ENCODE data around the gene ARL10.

ARL10 gene, protein sequence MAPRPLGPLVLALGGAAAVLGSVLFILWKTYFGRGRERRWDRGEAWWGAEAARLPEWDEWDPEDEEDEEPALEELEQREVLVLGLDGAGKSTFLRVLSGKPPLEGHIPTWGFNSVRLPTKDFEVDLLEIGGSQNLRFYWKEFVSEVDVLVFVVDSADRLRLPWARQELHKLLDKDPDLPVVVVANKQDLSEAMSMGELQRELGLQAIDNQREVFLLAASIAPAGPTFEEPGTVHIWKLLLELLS

DNA sequence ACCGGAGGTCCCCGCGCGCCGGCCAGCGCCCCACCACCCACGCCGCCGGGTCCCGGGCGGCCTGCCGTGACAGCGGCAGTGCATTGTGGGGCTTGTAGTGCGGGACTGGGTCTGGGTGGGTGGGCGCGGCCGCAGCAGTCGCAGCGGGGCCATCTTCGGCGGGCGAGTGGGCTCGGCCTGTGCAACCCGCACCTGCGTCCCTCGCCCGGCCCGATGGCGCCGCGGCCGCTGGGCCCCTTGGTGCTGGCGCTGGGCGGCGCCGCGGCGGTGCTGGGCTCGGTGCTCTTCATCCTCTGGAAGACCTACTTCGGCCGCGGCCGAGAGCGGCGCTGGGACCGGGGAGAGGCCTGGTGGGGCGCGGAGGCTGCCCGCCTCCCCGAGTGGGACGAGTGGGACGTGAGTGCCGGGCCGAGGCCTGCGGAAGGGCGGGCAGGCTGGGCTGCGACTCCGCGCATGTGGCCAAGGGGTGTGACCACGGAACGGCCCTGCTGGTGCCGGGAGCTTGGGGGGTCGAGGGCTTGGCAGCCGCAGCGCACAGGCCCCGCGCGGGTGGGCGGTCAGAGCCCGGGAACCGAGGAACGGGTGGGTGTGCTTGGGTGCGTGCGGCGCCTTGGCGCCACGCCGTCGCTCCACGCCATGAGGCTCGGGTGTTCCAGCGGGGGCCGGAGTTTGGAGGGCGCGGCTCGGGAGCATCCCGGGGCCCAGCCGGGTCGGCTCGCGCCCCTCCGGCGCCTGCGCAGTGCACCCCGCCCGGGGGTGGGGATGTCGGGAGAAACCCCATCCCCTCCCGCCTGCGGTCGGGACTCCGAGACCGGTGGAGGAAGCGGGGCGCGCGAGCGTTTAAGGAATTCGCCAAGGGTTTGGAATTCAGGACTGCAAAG lies at the start of gene ARL10:
TSS of gene ARL10 (plus strand) at position 137 of the 881 bp plus-strand sequence. CDS start at position 214, 77 bp downstream.
- peak; percentile 77 for DNase-seq

DNA sequence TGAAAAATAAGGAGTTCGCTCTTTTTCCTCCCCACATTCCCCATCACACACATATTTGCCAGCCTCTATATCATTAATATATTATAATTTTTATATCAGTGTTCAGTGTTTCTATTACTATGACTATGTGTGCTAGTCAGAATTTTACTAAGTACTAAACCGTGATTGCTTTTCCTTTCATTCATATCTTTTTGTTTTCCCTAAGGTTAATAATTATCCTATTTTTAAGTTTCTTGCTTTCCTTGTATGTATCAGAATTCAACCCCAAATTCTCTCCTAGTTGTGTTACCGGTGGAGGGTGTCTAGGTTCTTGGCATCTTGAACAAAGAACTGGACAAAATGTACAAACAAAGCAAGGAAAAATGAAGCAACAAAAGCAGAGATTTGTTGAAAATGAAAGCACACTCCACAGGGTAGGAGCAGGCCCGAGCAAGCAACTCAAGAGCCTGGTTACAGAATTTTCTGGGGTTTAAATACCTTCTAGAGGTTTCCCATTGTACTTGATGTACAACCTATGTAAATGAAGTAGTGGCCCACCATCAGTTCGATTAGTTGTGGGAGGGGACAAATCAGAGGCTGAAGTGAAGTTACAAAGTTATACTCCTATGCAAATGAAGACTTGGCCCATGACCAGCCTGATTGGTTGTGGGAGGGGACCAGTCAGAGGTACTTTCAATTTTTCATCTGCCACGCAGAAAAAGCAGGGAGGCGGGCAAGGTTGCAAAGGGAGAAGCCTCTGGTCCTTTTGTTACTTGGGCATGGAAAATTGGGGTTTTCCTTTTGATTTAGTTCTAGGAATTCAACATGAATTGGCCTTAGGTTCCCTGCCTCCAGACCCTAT lies 47.5 kb upstream of the ARL10 start:
- DNase-seq: no peak

DNA sequence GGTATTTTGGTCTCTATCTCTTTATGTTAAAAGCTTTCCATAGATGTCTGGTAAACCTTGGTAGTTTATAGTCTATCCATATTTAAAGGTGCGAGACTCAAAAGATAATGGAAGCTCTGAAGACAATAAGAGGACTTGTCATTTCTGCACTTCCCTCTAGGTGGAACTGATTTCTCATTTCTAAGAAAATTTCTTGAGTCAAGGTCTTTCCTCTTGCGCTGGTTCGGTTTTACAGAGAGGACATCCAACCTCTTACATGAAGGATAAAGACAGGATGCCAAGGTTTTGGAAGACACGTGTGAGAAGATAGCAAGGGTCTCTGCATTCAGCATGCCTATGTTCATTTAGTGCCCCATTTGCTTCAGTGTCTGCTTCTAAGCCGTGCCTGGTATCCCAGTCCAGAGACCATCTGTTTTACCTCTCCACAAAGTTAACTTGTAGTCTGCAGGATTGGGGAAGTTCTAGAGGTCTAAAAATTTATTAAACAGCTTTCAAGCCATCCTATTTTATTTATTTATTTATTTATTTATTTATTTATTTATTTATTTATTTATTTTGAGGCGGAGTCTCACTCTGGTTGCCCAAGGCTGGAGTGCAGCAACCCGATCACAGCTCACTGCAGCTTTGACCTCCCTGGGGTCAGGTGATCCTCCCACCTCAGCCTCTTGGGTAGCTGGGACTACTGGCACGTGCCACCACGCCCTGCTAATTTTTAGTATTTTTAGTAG lies 45.3 kb upstream of the ARL10 start:
- no peak for DNase-seq

DNA sequence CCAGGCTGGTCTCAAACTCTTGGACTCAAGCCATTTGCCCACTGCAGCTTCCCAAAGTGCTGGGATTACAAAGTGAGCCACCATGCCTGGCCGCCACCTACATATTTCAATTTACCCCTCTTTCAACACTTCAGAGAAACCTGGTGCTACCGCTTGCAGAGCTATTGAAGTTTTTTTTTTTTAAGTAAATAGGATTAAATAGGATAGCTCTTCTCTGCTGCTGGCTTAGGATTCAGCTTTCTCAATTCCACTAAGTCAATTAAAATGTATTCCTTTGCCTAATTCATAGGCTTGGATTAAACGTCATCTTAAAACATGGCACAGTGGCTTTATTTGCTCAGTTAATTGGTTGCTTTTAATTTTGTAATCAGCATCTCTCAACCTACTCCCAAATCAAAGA lies 44.7 kb upstream of the ARL10 start:
- no peak for DNase-seq

DNA sequence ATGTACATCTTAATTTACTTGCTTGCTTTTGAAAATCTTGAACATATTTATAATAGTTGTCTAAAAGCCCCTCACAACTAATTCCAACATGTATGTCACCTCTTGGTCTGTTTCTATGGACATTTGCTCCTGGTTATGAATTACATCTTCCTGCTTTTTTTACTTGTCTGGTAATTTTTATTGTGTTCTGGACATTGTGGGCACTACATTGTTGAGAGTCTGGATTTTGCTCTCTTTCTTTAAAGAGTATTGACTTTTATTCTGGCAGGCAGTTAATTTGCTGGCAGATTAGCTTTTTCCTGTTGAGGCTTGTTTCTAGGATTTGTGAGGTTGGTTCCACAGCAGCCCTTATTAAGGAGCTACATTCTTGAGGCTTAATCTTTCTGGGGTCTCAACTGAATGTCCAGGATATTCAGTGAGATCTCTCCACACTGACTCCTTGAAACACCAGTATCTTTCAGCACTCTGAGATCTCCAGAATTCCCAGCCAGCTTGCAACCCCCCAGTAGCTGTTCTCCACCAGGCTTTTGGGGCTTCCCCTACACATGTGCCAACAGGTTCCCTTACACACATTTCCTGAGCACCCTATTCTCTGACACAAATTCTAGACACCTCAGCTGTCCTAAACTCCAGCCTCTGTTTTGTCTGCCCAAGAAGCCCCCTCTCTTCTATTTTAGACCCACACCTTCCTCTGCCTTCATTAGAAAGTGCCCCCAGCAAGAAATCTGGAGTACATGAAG lies 31.1 kb upstream of the ARL10 start:
- no peak for DNase-seq

DNA sequence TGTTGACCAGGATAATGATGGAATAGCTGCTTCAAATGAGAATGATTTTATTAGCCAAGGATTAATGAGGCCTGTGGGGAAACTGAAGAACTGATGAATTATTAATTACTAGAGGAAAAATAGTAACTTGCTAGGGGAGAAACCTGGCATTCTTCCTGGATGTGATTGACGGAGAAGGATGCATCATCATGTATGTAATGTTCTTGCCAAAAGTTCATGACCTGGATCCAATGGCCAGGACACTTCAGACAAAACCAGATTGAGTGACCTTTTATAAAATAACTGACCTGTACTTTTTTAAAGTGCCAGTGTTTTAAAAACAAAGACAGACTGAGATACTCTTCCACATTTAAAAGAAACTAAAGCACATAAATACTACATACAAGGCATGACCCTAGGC lies 27.4 kb upstream of the ARL10 start:
- no peak for DNase-seq

DNA sequence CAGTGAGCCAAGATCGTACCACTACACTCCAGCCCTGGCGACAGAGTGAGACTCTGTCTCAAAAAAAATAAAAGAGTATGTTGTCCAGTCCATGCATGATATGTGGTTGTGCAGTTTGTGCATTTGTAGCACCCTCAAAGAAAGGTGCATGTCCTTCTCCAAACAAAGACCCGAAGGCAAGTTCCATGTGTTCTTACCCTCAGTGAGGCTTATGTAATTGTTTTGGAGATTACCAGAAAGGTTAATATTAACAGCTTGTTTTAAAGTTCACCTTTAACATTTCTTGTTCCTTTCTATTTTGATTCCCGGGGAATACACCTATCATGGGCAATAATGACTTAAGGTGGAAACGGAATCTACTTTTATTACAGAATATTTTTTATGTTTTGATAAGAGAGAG lies 26.0 kb upstream of the ARL10 start:
- no peak for DNase-seq

DNA sequence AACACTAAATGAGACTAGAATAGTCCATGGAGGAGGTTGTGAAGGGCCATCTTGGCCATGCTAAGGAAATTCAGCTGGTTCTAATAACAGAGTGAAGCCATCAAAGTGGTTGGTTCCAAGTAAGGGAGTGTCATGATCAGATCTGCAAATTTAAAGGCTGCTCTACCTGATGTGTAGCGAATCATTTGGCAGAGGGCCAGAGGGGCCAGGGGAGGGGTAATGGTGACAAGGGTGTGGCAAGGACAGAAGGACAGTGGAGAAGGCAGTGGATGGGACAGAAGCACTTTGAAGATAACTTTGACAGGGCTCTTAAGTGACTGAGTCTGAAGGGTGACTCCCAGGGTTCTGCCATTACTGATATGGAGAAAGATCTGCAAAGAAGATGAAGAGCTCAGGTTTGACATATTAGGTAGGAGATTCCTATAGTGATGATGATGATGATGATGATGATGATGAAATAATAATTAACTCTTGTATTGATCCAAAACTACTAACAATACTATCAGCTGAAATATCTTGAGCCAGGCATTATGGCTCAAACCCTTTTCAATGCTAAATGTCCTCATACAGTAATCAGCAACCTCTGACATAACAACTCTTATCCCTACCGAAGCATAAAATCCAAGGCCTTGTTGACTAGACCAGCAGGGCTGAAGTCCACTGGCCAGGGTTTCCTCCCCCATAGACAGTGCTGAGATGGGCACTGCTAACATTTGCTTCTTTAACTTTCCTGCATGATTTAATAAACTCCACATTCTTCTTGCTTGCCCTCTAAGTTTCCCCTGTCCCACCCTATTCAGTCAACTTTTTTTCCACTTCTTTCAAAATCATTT lies 23.7 kb upstream of the ARL10 start:
- DNase-seq: no peak

DNA sequence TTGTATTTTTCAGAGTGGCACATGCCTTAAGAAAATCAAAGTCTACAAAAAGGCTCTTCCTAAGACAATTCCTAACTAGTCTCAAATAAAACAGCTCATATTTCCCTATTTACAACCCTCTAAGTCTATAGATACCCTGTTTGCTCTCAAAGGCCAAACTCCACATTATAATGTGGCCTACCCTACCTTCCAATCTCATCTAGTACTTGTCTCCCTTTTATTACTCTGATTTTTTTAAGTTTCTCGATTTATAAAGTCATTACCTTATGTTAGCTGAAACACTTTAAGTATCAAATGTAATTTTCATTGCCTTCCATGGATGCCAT lies 23.2 kb upstream of the ARL10 start:
- no peak for DNase-seq

DNA sequence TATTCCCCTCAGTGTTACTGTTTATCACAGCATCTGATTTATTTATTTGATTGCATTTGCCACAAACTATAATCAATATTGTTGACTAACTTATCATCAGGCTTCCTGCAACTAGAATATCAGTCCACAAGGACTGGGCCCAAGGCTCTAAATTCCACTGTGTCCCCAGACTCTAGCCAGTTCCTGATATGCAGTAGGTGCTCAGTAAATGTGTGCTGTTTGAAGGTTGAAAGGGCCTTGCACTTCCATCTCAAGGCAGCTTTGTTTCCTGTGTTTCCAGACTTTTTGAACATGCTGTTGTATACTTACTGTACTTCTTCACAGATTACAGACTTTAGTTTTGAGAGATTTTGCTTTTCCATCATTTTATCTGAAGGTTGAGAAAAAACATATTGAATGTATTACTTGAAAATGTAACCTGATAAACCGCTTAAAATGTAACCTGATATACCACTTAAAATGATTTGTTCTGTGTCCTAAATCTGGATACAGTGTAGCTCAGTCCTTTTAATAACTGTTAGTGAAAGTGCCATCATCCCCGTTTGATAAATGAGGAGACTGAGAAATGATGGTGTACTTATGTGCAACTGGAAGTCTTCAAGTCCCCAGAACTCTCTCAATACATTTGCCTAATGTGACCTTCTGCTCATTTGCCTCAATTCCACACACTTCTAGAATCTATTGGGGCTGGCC lies 22.4 kb upstream of the ARL10 start:
- DNase-seq: no peak

DNA sequence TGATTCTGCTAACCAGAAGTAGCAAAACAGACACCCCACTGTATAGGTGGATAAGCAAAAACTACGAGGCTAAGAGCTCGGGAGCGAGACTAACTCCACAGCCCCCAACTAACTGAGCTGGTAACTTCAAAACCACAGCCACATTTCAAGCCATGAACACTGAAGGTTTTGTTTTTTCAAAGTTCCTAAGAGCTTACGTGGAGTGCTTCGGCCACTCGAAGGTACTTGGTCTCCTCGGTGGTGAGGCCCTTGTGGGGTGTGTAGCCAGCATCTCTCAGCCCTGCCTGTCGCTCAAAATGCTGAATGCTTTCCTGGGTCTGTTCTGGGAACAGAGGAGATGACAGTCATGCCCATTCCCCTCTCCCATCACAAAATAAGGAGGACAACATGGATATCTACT lies 14.9 kb upstream of the ARL10 start:
- no peak for DNase-seq

DNA sequence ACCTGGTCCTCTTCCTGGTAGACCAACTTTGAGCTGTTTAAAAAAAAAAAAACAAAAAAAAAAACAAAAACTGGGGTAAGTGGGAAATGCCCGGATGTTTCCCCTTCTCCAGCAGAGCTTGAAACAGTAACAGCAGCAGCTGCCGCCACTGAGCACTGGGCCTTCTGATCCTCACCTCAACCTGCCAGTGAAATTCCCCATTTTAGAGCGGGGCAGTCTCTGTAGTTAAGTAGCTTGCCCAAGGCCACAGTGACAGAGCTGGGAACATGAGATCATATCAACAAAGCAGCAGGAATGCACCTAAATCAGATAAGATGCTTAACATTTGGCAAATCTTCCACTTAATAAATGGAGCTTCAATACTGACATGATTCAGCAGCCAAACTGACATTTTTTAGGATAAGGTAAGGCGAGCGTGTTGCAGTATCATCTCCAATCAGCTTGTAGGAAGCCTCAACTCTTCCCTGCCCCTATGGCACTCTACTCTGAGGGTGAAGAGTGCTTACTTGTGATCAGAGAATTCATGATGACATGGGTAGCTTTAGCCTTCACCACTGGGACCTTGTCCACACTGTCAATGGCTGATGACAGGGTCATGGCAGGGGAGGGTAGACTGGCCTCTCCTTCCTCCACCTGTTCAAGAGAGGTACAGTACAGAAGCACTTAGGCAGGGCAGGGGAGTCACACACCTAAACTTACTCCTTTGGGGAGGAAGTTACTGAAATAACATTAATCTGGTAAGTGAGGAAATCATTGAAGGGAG lies 13.0 kb upstream of the ARL10 start:
- no peak for DNase-seq

DNA sequence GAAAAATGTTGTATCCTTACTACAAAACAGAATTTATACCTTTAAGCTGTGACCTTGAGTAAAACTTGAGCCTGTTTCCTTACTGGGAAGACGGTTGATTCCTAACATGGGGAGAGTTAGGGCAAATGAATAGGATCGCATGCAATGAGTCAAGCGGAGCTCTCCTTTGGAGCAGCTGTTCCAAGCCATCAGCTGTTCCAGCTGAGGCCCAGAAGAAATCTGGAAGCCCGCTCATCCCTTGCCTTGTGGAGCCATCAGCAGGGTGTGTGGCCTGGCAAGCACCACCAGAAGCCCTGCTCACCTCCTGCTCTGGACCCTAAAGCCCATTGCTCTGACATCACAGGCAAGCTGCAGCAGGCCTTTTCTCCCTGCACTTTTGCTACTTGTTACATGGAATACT lies 11.8 kb upstream of the ARL10 start:
- no peak for DNase-seq

DNA sequence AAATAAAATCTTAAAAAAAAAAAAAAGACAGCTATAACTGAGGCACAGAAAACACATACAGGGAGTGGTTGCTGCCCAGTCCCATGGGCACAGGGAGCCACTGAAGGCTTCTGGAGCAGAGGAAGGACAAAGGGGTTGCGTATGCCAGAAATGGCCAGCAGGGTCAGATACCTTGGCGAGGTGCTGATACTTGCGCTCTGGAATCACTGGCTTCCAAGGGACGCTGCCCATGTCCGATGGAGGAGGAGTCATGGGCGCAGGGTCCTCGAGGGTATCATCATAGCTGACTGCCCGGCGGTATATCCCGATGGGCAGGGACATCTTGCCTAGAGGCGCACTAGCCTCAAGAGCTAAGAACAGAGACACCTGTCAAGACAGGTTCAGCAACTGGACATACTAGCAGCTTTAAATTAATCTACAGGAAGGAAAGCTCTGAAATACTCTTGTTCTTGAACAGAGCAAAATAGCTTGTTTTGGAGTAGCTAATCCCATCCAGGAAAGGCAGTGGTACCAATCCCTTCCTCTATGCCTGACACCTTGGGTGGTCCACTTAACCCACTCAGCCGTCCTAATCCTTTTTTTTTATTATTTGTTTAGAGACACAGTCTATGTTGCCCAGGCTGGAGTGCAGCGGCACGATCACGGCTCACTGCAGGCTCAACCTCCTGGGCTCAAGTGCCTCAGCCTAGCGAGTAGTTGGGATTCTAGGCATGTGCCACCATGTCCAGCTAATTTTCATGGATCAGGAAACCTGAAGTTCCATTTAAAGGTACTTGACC lies 9.7 kb upstream of the ARL10 start:
- no peak for DNase-seq

DNA sequence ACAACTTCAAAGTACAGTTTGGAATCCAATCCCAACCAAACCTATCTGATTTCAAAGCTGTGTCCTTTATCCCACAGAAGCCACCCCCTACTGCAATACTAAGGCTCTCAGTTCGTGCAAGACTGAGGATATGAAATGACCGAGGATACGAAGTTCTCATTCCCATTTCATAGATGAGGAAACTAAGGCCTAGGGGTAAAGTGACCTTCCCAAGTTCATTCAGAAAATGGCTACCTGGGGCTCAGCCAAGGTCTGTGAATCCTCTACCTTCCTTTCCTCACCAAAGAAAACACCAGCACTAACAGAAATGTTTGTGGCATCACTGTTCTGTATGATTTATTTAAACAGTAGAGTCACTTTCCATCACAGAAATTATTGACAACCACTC lies 9.1 kb upstream of the ARL10 start:
- DNase-seq: no peak

DNA sequence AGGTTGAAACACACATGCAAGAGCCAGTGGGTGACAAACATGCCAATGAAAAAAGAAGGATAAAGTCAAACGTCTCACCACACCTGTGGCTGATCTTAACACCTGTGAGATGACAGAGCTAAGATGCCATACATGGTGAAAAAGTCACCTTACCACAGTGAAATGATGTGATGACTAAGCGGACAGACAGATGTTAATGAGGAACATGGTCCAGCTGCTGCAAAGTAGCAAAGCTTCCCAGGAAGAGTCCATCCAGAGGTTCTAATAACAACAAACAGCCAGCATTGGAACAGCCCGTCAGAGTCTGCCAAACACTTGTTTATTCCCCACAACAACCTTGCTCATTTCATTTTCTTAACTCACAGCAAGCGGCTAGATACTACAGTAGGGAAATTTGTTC lies 5.6 kb upstream of the ARL10 start:
- peak; percentile 14 for DNase-seq

DNA sequence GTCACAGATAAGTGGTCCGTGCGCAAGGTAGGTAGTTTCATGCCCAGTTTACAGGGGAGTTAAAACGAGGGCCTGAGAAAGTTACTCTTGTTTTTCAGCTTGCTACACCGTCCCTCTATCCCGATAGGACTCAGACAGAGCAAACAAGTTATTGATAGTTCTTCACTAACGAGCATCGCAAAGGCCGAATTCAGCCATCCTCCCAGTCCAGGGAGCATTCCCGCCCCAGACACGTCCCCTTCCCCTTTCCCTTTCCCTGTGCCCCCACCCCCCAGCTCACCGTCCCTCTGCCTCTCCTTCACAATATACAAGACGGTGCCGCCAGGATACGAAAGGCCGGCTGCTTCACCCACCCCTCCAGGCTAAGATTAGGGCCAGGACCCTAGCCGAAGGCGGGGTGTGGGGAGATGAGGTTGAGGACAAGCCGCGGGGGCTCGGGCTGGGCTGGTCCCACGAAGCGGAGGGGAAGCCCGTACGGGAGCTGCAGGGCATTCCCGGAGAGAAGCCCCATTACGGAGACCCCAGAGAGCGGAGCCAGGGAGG lies 4.3 kb upstream of the ARL10 start:
- DNase-seq: peak; percentile 16

DNA sequence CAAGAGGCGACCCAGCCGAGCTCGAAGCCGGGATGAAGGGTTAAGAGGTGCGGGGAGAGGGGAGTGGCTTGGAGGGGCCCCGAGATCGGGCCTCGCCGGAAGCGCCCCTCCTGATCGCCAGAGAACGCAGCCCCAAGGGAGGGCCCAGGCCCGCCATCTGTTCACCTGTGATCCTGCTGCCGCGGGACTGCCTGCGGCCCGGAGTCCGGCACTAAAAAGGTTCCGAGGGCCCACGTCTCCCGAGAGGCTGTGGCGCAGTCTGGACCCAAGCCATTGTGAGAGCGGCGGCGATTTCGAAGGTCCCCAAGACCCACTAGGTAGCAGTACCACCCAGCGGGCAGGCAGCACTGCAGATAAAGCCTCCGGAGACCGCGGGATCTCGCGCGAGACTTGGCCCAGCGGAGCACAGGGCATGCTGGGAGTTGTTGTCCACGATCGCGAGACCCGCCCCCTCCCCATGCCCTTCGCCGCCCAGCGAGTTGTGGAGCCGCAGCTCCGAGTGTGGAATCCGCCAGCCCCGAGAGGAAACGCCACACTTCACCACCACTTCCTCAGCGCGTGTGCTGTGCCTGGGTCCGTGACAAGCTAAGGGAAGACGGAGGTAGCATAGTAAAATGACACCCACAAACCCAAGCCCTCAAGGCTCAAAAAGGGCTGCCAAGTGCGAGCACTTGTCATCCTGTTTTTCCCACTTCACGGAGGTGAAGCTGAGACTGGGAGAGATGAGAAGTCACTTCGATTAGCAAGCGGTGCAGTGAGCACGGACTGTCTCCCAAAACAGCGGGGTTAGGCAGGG lies 3.7 kb upstream of the ARL10 start, which contains the start of gene KIAA1191:
TSS of gene KIAA1191 (minus strand) at position 328 of the 796 bp plus-strand sequence. CDS start 2,256 bp downstream, outside the sequence.
- DNase-seq: peak; percentile 90

Data from EL (cell line).